ENCODE data around the gene PIK3R1. TPM values are rescaled to one million over a fixed set of nuclear protein-coding genes. Genes with fewer than 3 reads are reported as not detected.

Gene PIK3R1
- total RNA-seq, 1 donor, result 26.8 TPM

DNA sequence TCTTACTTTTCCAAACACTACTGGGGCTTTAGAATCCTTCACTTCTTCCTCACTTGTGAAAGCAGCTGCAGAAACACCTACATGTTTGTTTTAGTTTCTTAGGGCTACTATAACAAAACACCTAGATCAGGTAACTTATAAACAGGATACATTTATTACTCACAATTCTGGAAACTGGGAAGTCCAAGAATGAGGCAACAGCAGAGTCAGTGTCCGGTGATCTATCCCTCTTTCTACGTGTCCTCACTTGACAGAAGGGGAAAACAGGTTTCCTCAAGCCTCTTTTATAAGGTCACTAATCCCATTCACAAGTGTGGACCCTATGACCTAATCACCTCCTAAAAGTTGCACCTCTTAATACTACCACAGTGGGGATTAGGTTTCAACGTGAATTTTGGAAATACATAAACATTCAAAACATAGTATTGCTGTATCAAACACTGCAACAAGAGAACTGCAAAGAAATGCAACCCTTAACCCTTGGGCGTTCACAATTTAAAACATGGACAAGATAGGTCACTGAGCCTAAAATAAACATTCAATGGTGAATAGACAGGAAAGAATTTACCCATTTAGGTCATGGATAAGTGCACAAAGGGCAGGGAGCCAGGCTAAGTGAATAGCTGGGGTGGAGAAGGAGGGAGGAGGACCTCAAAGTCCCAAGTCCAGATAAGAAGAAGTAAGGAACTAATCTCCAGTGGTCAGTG, 104.3 kb downstream of the PIK3R1 start:
- H2AFZ ChIP-seq (ENCODE audit: low read length), result no peak overlapping the region
- H3K27me3 ChIP-seq (ENCODE audit: insufficient read depth, low read length), result no peaks in the 10 kb centered on the region
- no peak for DNase-seq (ENCODE audit: insufficient read length, low spot score, missing footprints)
- no peaks in the 10 kb centered on the region for H3K9me3 ChIP-seq (ENCODE audit: low read depth, low read length)
- H3K36me3 ChIP-seq (ENCODE audit: insufficient read depth, low read length), result no peaks in the 10 kb centered on the region
- peak overlapping the region; percentile 34 for H3K4me2 ChIP-seq (ENCODE audit: insufficient read depth, low read length)
- H3K4me1 ChIP-seq (ENCODE audit: insufficient read depth, low read length), result peaks cover 18% of the 10 kb centered on the region
- H4K20me1 ChIP-seq (ENCODE audit: insufficient read depth, low read length), result no peaks in the 10 kb centered on the region
- no peaks in the 10 kb centered on the region for H3K79me2 ChIP-seq (ENCODE audit: insufficient read depth, low read length)
- no peak overlapping the region for H3K4me3 ChIP-seq (ENCODE audit: insufficient read depth, low read length)
- peak overlapping the region; percentile 48 for H3K27ac ChIP-seq (ENCODE audit: low read depth, low read length)
- TF ChIP-seq, protein P1, sequence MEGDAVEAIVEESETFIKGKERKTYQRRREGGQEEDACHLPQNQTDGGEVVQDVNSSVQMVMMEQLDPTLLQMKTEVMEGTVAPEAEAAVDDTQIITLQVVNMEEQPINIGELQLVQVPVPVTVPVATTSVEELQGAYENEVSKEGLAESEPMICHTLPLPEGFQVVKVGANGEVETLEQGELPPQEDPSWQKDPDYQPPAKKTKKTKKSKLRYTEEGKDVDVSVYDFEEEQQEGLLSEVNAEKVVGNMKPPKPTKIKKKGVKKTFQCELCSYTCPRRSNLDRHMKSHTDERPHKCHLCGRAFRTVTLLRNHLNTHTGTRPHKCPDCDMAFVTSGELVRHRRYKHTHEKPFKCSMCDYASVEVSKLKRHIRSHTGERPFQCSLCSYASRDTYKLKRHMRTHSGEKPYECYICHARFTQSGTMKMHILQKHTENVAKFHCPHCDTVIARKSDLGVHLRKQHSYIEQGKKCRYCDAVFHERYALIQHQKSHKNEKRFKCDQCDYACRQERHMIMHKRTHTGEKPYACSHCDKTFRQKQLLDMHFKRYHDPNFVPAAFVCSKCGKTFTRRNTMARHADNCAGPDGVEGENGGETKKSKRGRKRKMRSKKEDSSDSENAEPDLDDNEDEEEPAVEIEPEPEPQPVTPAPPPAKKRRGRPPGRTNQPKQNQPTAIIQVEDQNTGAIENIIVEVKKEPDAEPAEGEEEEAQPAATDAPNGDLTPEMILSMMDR (IDR thresholded peaks at IDR 0.05; ENCODE audit: extremely low read depth, low read depth, low read length), result no peak

DNA sequence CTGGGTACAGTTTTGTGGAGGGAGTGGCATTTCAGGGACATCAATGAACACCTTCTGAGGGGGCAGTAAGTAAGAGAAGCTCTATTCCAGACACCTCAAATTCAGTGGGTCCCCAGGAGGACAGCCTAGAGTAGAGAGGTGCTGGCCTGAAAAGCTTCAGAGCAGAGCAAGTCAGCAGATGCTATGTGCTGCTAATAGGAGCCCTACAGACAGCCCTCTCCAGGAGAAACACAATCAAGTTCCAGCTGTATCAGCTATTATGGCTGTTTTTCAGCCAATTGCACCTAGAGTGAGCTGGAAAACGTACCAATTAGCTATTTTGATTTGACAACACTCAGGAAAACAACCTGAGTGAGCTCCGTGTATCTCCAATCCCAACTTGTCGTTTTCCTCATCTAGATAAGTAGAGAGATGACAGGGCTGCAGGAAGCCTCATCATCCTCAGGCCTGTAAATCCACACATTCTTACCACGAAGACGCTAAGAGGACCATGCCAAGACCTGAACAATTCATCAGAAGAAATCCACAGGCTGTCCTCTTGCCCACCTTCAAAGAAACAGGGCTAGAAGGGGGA, 104.9 kb downstream of the PIK3R1 start:
- Histone ChIP-seq H3K9me3 (ENCODE audit: low read depth, low read length) (no peaks in the 10 kb centered on the region), H3K4me1 (ENCODE audit: insufficient read depth, low read length) (peaks cover 18% of the 10 kb centered on the region), H3K36me3 (ENCODE audit: insufficient read depth, low read length) (no peaks in the 10 kb centered on the region), H4K20me1 (ENCODE audit: insufficient read depth, low read length) (no peaks in the 10 kb centered on the region), H3K4me3 (ENCODE audit: insufficient read depth, low read length) (no peak overlapping the region), H3K27me3 (ENCODE audit: insufficient read depth, low read length) (no peaks in the 10 kb centered on the region), H2AFZ (ENCODE audit: low read length) (no peak overlapping the region), H3K27ac (ENCODE audit: low read depth, low read length) (no peak overlapping the region), H3K4me2 (ENCODE audit: insufficient read depth, low read length) (no peak overlapping the region), H3K79me2 (ENCODE audit: insufficient read depth, low read length) (no peaks in the 10 kb centered on the region)
- TF ChIP-seq, protein P1 (IDR thresholded peaks at IDR 0.05; ENCODE audit: extremely low read depth, low read depth, low read length), result no peak
- peak; percentile 71 for DNase-seq (ENCODE audit: insufficient read length, low spot score, missing footprints)

DNA sequence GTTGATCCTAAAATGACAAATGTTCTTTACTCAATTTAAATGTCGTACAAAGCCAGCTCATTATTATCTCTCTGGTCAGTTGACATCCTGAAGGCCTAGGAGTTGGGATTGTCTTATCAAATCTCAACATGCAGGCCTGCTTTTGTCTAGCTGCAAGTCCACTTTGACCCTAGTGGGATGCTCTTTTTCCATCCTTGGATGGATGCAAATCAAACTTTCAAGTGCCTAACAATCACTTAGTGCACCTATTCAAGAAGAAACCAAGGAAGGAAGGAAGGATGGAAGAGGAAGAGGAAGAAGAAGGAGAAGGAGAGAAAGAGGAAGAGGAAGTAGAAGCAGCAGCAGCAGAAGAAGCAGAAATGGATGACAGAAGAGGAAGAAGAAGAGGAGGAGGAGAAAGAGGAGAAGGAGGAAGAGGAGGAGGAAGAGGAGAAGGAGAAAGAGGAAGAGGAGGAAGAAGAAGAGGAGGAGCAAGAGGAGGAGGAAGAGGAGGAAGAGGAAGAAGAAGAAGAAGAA, 109.6 kb downstream of the PIK3R1 start:
- no peak overlapping the region for H3K27ac ChIP-seq (ENCODE audit: low read depth, low read length)
- TF ChIP-seq, protein P1 (IDR thresholded peaks at IDR 0.05; ENCODE audit: extremely low read depth, low read depth, low read length), result no peak
- H3K9me3 ChIP-seq (ENCODE audit: low read depth, low read length), result no peaks in the 10 kb centered on the region
- H3K4me3 ChIP-seq (ENCODE audit: insufficient read depth, low read length), result no peak overlapping the region
- H3K4me2 ChIP-seq (ENCODE audit: insufficient read depth, low read length), result no peak overlapping the region
- H3K4me1 ChIP-seq (ENCODE audit: insufficient read depth, low read length), result peaks cover 5% of the 10 kb centered on the region
- no peak overlapping the region for H2AFZ ChIP-seq (ENCODE audit: low read length)
- H3K79me2 ChIP-seq (ENCODE audit: insufficient read depth, low read length), result no peaks in the 10 kb centered on the region
- DNase-seq (ENCODE audit: insufficient read length, low spot score, missing footprints), result no peak
- H3K27me3 ChIP-seq (ENCODE audit: insufficient read depth, low read length), result no peaks in the 10 kb centered on the region
- no peaks in the 10 kb centered on the region for H4K20me1 ChIP-seq (ENCODE audit: insufficient read depth, low read length)
- H3K36me3 ChIP-seq (ENCODE audit: insufficient read depth, low read length), result no peaks in the 10 kb centered on the region

DNA sequence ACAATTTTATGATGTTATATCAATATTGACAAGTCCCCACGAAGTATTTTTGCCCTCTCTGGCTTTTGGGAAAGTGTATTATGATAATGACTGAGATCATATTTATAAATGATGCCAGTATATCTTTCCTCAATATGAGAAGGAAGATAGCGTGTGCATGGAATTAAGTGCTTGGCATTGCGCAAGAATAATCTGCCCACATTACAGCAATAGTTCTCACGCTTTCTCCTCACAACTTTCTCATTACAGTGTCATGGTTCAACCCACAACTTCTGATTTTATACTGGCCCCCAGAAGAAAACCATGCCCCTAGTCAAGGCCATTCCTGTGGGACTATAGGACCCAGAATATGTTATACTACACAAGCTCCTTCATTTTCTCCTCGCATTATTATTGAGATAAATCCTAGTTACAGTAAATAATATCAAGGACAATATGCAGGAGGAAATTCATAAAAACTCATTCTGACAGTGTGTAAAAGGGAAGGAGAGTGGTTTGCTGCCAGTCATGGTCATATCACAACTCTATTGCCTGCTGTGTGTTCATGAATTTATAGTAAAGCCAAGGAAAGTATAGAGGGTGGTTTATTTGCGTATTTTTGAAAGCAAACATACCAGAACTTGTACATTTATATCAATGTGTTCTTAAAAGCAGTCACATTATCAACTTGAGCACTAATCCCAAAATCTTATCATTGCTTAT, 114.1 kb downstream of the PIK3R1 start:
- no peak overlapping the region for H3K4me2 ChIP-seq (ENCODE audit: insufficient read depth, low read length)
- H4K20me1 ChIP-seq (ENCODE audit: insufficient read depth, low read length), result no peaks in the 10 kb centered on the region
- H2AFZ ChIP-seq (ENCODE audit: low read length), result no peak overlapping the region
- no peaks in the 10 kb centered on the region for H3K27me3 ChIP-seq (ENCODE audit: insufficient read depth, low read length)
- H3K9me3 ChIP-seq (ENCODE audit: low read depth, low read length), result no peaks in the 10 kb centered on the region
- peaks cover 38% of the 10 kb centered on the region for H3K4me1 ChIP-seq (ENCODE audit: insufficient read depth, low read length)
- H3K4me3 ChIP-seq (ENCODE audit: insufficient read depth, low read length), result no peak overlapping the region
- H3K36me3 ChIP-seq (ENCODE audit: insufficient read depth, low read length), result no peaks in the 10 kb centered on the region
- DNase-seq (ENCODE audit: insufficient read length, low spot score, missing footprints), result no peak
- H3K79me2 ChIP-seq (ENCODE audit: insufficient read depth, low read length), result no peaks in the 10 kb centered on the region
- no peak overlapping the region for H3K27ac ChIP-seq (ENCODE audit: low read depth, low read length)
- TF ChIP-seq, protein P1 (IDR thresholded peaks at IDR 0.05; ENCODE audit: extremely low read depth, low read depth, low read length), result no peak
